GM21825 (cell line): Measurements from ENCODE around the gene AGAP1.

Experiments
- ATAC-seq: cut with Tn5 transposase; IDR thresholded peaks from one replicate; pipeline ENCODE4 v1.9.1; 2021; ENCODE audit warnings: mild to moderate bottlenecking, moderate library complexity; ENCODE audit not compliant: unreplicated experiment

Gene AGAP1

GRCh38 chr2:235626658-235627057, 132.8 kb downstream of the AGAP1 start:
- no peak for ATAC-seq

DNA sequence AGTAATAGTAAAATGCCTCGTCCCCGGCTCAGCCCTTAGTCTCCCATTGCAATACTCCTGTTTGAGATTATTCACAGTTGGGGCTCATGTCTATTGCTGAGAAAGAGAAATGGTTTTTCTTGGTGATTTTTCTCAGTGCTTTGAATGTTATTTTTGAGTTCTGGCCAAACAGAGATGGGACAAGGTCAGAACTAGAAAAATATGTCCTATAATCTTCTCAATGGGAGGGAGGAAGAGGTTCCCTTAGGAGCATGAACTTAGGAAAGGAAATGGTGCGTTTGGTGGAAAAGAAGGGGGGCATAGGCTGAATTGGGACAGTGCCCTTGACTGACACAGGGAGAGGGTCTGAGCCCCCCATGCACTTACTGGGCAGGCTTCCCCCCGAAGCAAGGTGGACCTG, 133.8 kb downstream of the AGAP1 start:
- ATAC-seq, result no peak

DNA sequence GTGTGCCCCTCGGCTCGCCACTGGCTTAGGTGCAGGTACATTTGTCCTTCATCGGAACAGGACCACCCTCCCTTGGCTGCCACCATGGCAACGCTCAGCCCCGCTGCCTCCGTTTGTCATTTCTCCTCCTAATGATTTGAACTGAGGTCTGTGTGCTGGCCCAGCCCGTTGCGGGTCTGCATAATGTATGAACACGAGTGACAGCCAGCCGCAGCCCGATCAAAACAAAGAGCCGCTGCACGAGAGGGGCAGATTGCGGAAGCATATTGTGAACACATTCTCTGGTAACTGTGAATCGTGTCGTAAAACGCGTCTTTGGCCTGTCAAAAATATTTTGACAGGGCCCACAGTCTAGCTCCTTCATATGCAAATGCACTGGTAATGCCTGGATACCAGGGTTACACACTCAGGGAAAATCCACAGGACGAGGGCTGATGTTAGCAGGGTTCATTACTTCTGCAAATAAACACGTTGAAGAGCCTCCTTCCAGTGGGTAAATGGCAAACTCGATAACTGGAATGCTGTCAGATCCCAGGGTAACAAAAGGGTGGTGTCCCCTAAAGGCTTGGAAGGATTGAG, 137.0 kb downstream of the AGAP1 start:
- no peak for ATAC-seq

DNA sequence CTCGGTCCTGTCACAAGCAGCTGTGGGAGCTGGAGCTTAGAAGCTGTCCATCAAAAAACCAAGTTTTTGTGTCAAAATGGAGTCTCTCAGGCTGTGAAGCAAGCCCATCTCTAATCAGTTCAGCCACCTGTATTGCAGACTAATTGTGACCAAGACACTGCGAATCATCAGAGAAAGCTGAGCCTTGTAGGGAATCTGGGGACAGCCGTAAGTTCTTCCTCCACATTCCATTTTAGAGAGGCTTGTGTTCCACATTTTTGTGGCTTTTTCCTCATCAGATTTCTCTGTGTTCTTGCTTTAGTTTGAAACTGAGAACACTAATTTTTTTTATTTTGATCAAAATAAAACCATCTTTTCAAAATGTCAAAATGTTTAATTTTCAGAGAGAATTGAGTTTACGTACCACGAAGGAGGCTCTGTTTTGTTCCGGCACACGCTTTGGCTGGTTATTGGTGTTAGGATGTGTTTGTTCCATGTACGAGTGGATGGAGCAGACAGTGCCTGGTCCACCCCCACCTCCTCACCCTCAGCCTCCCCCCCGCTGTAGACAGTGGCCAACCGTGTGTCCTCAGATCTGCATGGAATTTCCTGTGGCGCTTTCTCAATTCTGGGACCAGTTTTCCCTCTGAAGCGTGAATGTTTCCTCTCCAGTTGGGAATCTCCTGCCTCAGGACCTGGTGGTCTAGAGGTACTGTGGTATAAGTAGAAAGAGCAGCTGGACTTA, 140.8 kb downstream of the AGAP1 start:
- no peak for ATAC-seq

DNA sequence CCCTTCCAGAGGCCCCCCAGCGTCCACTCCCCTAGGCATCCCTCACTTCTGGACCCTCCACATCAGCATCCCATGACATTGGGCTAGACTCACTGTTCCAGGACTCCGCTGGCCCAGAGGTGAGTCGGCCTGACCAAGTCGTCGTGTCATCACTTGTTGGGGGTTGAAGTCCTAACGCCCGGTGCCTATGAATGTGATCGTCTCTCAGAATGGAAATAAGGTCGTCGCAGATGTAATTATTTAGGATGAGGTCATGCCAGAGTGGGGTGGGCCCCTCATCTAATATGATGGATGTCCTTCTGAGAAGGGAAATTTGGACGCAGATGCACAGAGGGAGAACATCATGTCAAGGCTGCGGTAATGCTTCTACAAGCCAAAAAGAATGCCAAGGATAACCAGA, 142.7 kb downstream of the AGAP1 start:
- ATAC-seq, result no peak

GRCh38 chr2:235637896-235638295, 144.1 kb downstream of the AGAP1 start:
- no peak for ATAC-seq

DNA sequence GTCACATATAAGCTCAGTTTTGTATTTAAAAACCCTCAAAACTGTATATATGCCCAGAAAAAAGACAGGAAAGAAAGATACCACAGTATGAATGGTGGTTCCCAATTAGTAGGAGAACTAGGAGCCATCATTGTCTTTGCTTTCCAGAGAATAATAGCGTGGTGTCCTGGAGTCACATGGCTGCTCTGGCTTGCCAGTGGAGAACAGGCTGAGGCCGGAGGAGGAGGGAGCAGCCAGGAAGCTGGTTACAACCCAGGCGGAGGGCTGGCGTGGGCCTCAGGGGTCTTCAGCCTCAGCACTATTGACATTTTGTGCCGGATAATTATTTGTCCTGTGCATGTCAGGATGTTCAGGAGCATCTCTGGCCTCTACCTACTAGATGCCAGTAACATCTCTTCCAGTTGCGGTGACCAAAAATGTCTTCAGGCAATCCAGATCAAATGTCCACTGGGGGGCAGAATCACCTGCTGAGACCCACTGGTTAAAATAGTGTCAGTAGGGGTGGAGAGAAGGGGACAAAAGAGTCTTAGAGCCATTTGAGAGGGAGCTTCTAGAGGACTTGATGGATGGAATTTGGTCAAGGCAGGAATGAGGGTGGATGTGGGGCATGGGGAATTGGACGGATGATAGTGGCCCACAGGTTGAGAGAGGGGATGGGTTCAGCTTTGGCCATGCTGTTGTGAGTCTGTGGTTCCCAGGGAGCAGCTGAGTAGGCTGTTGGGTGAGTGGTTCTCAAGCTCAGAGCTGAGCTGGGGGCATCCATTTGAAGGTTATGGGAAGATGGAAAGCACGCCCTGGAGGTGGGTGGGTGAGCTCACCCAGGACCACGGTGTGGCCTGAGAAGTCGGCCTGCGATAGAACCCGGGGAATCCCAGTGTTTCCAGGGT, 144.9 kb downstream of the AGAP1 start:
- no peak for ATAC-seq

DNA sequence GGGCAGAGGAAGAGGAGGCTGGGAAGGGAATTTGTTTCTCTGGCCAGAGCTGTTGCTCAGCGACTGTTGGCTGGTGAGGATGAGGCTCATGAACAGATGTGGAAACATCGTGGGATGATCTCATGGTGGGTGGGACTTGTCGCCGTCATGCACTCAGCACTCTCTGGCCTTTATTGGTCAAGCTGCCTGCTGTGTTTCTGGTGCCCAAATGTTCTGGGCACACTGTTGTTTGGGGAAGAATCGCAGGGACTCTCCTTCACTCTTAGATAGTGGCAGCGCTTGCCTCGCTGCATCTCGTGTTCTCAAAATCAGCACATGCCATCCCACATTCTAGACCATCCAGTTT, 145.6 kb downstream of the AGAP1 start:
- no peak for ATAC-seq

GRCh38 chr2:235639885-235640284, 146.0 kb downstream of the AGAP1 start:
- ATAC-seq, result no peak

DNA sequence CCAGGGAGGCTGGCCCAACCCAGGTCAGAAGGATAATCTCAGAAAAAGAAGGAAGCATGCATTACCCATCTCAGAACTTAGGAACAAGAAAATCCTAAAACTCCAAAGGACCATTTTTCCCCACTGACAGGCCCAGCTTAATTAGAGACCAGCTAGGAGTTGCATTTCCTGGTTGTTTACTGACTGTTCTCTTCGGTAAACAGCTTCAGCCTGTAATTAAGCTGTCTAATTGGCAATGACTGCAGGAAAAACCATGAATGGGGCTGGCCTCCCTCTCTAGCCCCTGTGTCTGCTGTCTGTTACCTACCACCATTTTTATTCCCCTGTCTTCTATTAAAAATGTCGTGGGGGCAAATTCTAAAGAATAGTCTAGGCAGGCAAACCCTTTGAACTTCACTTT, 146.5 kb downstream of the AGAP1 start:
- no peak for ATAC-seq

DNA sequence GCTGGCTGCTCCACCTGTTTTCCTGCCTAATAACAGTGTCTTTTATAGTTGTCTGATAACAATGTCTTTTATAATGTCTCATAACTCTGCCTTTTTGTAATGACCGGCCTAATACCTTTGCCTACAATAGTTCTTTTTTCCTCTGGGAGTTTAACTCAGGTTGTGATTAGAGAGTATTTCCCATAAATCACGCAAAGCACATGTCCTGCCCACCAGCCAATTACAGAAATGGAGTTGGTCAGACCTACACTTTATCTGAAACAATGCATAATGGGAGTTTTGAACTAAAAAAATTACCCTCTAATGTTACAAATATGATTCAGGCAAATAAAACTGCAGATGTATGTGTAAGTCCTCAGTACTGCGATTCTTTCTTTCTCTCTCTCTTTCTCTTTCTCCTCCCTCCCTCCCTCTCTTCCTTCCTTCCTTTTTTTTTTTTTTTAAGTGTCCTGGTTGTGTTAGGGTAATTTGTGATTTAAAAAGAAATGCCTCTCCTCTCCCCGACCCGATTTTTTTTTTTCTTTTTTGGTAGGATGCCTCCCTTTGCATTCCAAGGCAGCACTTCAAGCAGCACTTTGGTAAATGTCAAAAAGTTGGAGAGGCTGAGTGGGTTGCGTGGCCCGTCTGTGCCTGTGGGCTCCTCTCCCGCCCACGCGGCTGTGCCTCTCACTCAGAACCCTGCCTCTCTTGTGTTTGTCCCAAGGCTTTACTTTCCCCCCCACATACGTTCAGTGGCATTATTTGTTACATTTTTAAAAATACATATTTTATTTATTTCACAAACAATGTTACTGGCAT, 147.3 kb downstream of the AGAP1 start:
- ATAC-seq, result no peak

GRCh38 chr2:235641956-235642355, 148.1 kb downstream of the AGAP1 start:
- ATAC-seq, result no peak

DNA sequence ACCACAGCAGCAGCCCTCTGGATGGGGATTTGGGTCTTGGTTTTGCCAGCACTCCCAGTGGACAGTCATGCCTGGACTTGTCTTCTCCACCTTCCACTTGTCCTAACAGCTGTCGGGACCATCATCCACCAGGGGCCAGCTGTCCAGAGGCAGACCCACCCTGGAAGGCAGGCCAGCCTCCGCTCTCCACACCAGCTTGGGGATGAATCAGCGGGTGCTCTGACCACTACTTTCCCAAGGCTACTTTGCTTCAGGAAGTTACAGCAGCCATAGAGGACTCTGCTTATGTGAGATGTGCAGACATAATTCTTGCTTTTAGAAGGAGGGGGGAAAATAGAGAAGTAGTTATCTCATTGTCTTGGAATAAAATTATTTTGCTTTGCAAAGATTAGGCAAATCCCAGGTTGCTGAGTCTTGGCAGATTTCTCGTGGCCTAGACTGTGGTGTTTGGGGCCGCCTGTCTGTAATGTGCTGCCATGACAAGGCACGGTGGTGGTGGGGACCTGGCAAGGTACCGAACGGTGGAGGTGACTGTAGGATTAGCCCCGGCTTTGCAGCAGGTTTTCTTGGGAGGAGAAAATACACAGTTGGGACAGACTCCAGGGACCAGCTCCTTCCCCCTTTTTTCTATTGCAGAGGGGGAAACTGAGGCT, 148.7 kb downstream of the AGAP1 start:
- no peak for ATAC-seq

- ATAC-seq, result no peak
These were observed 150.1 kb downstream of the AGAP1 start for GRCh38 chr2:235643680-235644511.

DNA sequence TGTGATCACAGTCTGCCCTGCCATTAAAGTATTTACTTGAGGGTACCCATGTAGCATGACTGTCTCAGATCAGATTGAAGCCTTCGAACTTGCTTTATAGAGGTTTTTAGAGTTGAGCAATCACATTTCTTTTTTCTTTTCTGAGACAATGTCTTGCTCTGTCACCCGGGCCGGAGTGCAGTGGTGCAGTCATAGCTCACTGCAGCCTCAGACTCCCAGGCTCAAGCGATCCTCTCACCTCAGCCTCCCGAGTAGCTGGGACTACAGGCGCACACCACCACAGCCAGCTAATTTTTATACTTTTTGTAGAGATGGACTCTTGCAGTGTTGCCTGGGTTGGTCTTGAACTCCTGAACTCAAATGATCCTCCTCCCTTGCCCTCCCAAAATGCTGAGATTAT, 153.4 kb downstream of the AGAP1 start:
- ATAC-seq, result no peak

- no peak for ATAC-seq
These were observed 154.0 kb downstream of the AGAP1 start for GRCh38 chr2:235647877-235648276.

DNA sequence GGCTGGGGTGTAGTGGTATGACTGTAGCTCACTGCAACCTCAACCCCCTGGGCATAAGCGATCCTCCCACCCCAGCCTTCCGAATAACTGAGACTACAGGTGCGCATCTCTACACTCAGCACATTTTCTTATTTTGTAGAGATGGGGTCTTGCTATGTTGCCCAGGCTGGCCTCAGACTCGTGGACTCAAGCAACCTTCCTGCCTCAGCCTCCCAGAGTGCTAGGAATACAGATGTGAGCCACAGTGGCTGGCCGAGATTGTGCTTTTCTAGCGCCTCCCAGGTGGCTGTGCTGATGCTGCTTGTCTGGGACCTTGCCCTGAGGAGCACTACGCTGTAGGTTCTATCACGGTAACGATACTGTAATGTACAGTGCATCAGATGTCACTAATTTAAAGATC, 155.6 kb downstream of the AGAP1 start:
- no peak for ATAC-seq

GRCh38 chr2:235651643-235652042, 157.8 kb downstream of the AGAP1 start:
- no peak for ATAC-seq

DNA sequence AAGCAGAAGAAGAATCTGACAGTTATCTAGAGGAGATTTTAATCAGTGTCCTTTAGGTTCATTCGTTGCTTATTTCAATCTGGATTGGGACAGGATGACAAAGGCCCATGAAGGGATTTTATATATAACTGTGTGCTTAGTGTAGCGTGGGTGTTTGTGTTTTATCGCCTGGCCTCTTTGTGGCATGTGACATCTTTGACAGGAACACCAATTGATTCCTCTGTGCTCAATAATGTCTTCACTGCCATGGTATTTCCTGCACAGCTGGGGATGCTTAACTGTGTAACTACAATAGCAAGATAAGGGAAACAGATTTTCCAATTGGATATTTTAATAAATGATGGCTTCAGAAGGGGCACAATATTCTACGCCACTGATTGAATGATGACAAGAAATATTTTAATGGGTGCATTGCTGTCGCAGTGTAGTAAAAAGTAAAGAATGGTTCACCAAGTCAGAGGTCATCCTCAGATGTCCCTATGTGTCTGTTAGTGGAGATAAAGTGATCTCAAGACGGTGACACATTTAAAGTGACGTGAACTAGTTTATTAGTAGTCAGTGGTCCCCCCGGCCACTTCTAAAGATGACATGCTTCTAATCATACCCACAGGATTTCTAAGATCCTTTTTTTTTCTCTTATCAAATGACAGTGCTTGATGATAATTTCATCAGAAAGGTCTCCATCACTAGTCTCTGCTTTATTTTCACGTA, 160.4 kb downstream of the AGAP1 start:
- ATAC-seq, result no peak
